Measurements from ENCODE around the gene UPF1.

DNA sequence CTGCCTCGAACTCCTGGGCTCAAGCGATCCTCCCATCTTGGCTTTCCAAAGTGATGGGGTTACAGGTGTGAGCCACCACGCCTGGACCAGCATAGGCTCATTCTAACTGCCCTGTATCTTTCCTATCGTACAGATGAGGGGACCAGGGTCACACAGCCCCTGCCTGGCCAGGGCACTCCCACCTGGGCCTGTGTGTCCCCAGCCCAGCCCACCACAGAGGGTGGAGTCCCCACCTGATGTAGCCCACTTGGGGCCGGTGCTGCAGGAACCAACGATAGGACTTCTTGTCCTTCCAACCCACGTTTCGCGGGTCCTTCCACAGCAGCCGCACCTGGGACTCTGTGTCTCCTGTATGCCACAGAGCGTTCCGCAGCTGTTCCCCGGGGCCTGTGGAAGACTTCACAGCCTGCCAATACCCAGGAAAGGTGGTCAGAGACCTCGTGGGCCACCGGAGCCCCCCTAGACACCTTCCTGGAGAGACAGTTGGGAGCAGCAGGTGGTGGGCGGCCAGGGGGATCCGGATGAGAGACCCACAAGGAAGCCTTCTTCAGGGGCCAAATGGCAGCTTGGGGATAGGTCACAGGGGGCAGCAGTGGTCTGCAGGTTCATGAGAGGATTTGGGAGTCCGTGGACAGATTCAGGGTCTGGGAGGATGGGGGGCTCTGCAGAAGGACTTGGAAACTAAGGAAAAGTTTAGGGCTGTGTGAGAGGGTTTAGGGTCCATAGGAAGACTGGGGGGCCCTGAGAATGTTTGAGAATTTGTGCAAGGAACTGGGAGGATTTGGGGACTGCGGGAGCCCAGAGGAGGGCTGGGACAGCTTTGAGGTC, 47.6 kb upstream of the UPF1 start:
- no peak for TF ChIP-seq MAFK (IDR thresholded peaks at IDR 0.05; ENCODE audit: partially characterized antibody)
- TF ChIP-seq, protein P1, sequence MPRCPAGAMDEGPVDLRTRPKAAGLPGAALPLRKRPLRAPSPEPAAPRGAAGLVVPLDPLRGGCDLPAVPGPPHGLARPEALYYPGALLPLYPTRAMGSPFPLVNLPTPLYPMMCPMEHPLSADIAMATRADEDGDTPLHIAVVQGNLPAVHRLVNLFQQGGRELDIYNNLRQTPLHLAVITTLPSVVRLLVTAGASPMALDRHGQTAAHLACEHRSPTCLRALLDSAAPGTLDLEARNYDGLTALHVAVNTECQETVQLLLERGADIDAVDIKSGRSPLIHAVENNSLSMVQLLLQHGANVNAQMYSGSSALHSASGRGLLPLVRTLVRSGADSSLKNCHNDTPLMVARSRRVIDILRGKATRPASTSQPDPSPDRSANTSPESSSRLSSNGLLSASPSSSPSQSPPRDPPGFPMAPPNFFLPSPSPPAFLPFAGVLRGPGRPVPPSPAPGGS (IDR thresholded peaks at IDR 0.05) = no peak
- TF ChIP-seq, protein P2, sequence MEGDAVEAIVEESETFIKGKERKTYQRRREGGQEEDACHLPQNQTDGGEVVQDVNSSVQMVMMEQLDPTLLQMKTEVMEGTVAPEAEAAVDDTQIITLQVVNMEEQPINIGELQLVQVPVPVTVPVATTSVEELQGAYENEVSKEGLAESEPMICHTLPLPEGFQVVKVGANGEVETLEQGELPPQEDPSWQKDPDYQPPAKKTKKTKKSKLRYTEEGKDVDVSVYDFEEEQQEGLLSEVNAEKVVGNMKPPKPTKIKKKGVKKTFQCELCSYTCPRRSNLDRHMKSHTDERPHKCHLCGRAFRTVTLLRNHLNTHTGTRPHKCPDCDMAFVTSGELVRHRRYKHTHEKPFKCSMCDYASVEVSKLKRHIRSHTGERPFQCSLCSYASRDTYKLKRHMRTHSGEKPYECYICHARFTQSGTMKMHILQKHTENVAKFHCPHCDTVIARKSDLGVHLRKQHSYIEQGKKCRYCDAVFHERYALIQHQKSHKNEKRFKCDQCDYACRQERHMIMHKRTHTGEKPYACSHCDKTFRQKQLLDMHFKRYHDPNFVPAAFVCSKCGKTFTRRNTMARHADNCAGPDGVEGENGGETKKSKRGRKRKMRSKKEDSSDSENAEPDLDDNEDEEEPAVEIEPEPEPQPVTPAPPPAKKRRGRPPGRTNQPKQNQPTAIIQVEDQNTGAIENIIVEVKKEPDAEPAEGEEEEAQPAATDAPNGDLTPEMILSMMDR (IDR thresholded peaks at IDR 0.05) = no peak

All from A549 (cell line).